Ascending aorta (tissue), 2 donors: ENCODE results near the gene CREG2. TPM values are rescaled to one million over a fixed set of nuclear protein-coding genes. Genes with fewer than 3 reads are reported as not detected.

ENCODE experiments used
- DNase-seq, 2 donors: peaks; one replicate each; pipeline ENCODE4 v3.0.0-alpha.2; 2019; ENCODE audit warnings: low spot score in 2 of 2
- H3K27ac ChIP-seq, 2 donors: fragments of 200-600 bp; sonication (generic); one replicate each; pipeline ENCODE4 v1.5.1; 2016 to 2017; ENCODE audit warnings: mild to moderate bottlenecking in 1 of 2
- H3K27me3 ChIP-seq: fragments of 200-600 bp; sonication (generic); one replicate; pipeline ENCODE4 v1.5.1; 2017
- H3K36me3 ChIP-seq, 2 donors: fragments of 200-600 bp; sonication (generic); one replicate each; pipeline ENCODE4 v1.5.1; 2016
- H3K4me1 ChIP-seq, 2 donors: fragments of 200-600 bp; sonication (generic); one replicate each; pipeline ENCODE4 v1.5.1; 2016 to 2017; ENCODE audit warnings: mild to moderate bottlenecking in 1 of 2
- H3K4me3 ChIP-seq, 2 donors: fragments of 200-600 bp; sonication (generic); one replicate each; pipeline ENCODE4 v1.5.1; 2016 to 2017; ENCODE audit warnings: mild to moderate bottlenecking in 1 of 2
- H3K9me3 ChIP-seq, 2 donors: fragments of 200-600 bp; sonication (generic); one replicate each; pipeline ENCODE4 v1.5.1; 2016
- intact Hi-C: fragments of 100-400 bp; cut with DNase I; formaldehyde crosslinking; loops from one replicate; pipeline ENCODE4 v1.15.1; 2023
- total RNA-seq: library from RNA; depleted of rRNA; stranded (reverse); fragments of >200 nt; gene quantifications from one replicate; pipeline ENCODE4 v1.1.0, GENCODE V29; 2016
- TF ChIP-seq, protein P1 (sequence below), 3 experiments: fragments of 200-600 bp in 2 of 3; fragments of 450-650 bp in 1 of 3; sonication (generic) in 2 of 3; IDR thresholded peaks; one replicate each; pipeline ENCODE4 v1.5.1; 2016 to 2019; ENCODE audit warnings: antibody characterized with exemption in 3 of 3, mild to moderate bottlenecking in 1 of 3, moderate library complexity in 1 of 3

Gene CREG2
- total RNA-seq, 1 donor from 2014 or later: not detected

DNA sequence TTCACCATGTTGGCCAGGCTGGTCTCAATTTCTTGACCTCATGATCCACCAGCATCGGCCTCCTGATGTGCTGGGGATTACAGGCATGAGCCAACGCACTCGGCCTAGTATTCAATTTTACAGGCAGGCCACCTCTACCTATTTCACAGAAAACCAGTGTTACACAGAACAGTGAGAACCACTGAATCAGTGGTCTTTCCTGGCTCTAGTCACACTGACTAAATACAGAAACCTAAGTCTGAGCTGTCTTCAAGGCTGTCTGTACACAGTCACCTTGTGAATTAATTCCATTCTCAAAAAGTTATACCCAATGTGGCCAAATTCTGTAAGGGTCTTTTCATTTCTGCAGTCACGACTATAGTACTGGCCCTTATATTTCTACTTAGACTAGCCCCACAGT is 82.3 kb downstream of the CREG2 start:
- TF ChIP-seq, protein P1, sequence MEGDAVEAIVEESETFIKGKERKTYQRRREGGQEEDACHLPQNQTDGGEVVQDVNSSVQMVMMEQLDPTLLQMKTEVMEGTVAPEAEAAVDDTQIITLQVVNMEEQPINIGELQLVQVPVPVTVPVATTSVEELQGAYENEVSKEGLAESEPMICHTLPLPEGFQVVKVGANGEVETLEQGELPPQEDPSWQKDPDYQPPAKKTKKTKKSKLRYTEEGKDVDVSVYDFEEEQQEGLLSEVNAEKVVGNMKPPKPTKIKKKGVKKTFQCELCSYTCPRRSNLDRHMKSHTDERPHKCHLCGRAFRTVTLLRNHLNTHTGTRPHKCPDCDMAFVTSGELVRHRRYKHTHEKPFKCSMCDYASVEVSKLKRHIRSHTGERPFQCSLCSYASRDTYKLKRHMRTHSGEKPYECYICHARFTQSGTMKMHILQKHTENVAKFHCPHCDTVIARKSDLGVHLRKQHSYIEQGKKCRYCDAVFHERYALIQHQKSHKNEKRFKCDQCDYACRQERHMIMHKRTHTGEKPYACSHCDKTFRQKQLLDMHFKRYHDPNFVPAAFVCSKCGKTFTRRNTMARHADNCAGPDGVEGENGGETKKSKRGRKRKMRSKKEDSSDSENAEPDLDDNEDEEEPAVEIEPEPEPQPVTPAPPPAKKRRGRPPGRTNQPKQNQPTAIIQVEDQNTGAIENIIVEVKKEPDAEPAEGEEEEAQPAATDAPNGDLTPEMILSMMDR (IDR thresholded peaks at IDR 0.05): no peak
- Histone ChIP-seq H3K27me3 (no peaks in the 10 kb centered on the region), H3K4me3 (peak overlapping the region; percentile 76 to 95), H3K9me3 (no peaks in the 10 kb centered on the region), H3K27ac (peak overlapping the region; percentile 9 to 94), H3K36me3 (peaks cover 0 to 3% of the 10 kb centered on the region in 2 donors), H3K4me1 (peaks cover 3 to 20% of the 10 kb centered on the region in 2 donors)
- DNase-seq: no peak
- intact Hi-C loops: loop anchor here (5.0 to 10.0 kb wide), 2 partner anchors 150 to 303 kb away; partner anchors contain the start of genes RPL31 and TBC1D8

DNA sequence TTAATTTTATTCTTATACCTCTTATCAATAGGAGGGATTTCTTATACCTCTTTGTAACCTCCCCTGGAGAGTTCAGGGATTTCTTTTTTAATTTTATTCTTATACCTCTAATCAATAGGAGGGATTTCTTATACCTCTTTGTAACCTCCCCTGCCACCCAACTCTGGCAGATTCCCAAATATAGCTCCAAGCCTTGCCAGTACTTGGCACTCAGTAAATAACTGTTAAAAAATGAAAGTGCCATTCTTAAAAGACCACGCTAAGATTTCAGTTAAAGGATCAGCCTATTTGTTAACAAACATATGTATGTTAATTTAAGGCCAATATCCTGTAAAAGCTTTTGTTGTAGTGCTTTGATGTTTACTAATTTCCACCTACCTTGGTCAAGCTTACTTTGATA is 83.6 kb downstream of the CREG2 start:
- Histone ChIP-seq H3K4me1 (peaks cover 3 to 16% of the 10 kb centered on the region in 2 donors), H3K27ac (no peak overlapping the region), H3K4me3 (no peak overlapping the region)

DNA sequence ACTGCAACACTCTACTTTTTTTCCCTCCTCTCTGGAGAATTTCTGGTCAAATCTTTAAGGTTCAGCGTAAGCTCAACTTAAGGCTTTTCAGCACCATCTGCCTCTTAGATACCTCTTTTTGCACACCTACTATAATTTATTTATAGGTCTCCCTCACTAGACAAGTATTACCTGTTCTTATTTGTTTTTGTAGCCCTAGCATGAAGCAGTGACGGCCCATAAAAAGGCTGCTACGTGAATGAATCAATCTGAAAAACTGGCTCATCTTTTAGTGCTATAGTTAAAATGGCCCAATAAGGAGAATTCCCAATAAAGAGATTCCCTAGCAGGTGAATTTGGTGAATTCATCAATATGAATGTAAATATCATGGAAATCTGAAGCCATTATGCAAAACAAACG is 85.3 kb downstream of the CREG2 start:
- intact Hi-C loops: loop anchor here (10.0 kb wide), 1 partner anchor 147 kb away; the partner anchor contains the start of gene TBC1D8
- TF ChIP-seq, protein P1 (IDR thresholded peaks at IDR 0.05): no peak
- no peak overlapping the region for H3K27ac ChIP-seq
- H3K27me3 ChIP-seq: no peaks in the 10 kb centered on the region
- no peak for DNase-seq
- H3K4me1 ChIP-seq: peaks cover 3 to 21% of the 10 kb centered on the region in 2 donors
- no peaks in the 10 kb centered on the region for H3K9me3 ChIP-seq
- no peak overlapping the region for H3K4me3 ChIP-seq
- H3K36me3 ChIP-seq: peaks cover 0 to 3% of the 10 kb centered on the region in 2 donors

More for the DNA sequence above, 83.6 kb downstream of the CREG2 start:
- H3K36me3 ChIP-seq: peaks cover 0 to 3% of the 10 kb centered on the region in 2 donors
- H3K27me3 ChIP-seq: no peaks in the 10 kb centered on the region
- DNase-seq: no peak
- intact Hi-C loops: loop anchor here (10.0 kb wide), 1 partner anchor 149 kb away; the partner anchor contains the start of gene TBC1D8
- H3K9me3 ChIP-seq: no peaks in the 10 kb centered on the region
- TF ChIP-seq, protein P1 (IDR thresholded peaks at IDR 0.05): no peak

DNA sequence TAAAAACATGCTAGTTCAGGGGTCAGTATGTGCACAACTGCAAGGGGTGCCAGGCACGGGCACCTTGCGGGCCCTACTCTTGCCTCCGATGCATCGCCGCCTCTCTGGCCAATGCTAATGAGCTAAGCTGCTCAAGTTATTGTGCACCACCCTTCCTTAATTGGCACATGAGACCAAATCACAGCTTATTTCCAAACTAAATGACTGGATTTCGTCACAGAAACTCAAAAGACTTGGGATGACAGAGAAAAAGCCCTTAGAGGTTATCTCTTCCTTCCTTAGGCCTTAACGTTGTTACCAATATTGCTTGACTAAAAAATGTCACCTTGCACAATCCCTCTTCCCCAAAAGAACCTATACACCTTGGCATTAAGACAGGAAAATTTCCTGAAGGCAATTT is 86.5 kb downstream of the CREG2 start:
- peaks cover 0 to 3% of the 10 kb centered on the region in 2 donors for H3K36me3 ChIP-seq
- TF ChIP-seq, protein P1 (IDR thresholded peaks at IDR 0.05): no peak
- intact Hi-C loops: loop anchor here (10.0 kb wide), 1 partner anchor 146 kb away; the partner anchor contains the start of gene TBC1D8
- H3K4me3 ChIP-seq: no peak overlapping the region
- no peak overlapping the region for H3K27ac ChIP-seq
- DNase-seq: no peak
- H3K27me3 ChIP-seq: no peaks in the 10 kb centered on the region
- H3K9me3 ChIP-seq: no peaks in the 10 kb centered on the region
- H3K4me1 ChIP-seq: peaks cover 1 to 28% of the 10 kb centered on the region in 2 donors

DNA sequence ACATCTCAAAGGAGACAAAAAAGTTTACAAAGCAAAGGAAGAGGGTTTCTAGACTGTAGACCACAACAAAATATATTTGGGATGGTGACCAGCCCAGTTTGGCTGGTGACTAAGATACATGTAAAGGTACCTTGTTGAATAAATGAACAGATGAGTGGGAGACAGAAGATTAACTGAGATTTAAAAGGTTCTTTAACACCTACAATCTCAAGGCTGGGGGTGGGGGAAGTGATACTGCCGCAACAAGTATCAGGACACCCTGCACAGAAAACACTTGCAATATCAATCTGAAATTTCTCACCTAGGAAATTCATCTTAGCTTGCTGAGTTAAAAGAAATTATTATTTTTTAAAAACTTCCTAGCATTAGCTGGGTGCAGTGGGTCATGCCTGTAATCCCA is 87.1 kb downstream of the CREG2 start:
- Histone ChIP-seq H3K27ac (no peak overlapping the region), H3K4me1 (peaks cover 0 to 24% of the 10 kb centered on the region in 2 donors), H3K36me3 (peaks cover 0 to 3% of the 10 kb centered on the region in 2 donors), H3K4me3 (no peak overlapping the region), H3K27me3 (no peaks in the 10 kb centered on the region), H3K9me3 (no peaks in the 10 kb centered on the region)
- TF ChIP-seq, protein P1 (IDR thresholded peaks at IDR 0.05): no peak
- intact Hi-C loops: loop anchor here (10.0 kb wide), 1 partner anchor 145 kb away; the partner anchor contains the start of gene TBC1D8
- no peak for DNase-seq
